NCI-H69 (cell line): Measurements from ENCODE around the gene RAB11B.
"Not testable (repeated sequence)": the region's sequence is repeated elsewhere in the genome, so short reads cannot be mapped to it uniquely, and the experiment has no call there.

Source experiments
- DNase-seq: peaks from one replicate; lab custom pipeline; 2025; lab: John Stamatoyannopoulos, UW

The RAB11B gene

GRCh38 chr19:8370176-8371010 is 19.8 kb upstream of the RAB11B start:
- no peak for DNase-seq

- DNase-seq, result no peak
Measured at GRCh38 chr19:8371011-8371804, 19.0 kb upstream of the RAB11B start.

DNA sequence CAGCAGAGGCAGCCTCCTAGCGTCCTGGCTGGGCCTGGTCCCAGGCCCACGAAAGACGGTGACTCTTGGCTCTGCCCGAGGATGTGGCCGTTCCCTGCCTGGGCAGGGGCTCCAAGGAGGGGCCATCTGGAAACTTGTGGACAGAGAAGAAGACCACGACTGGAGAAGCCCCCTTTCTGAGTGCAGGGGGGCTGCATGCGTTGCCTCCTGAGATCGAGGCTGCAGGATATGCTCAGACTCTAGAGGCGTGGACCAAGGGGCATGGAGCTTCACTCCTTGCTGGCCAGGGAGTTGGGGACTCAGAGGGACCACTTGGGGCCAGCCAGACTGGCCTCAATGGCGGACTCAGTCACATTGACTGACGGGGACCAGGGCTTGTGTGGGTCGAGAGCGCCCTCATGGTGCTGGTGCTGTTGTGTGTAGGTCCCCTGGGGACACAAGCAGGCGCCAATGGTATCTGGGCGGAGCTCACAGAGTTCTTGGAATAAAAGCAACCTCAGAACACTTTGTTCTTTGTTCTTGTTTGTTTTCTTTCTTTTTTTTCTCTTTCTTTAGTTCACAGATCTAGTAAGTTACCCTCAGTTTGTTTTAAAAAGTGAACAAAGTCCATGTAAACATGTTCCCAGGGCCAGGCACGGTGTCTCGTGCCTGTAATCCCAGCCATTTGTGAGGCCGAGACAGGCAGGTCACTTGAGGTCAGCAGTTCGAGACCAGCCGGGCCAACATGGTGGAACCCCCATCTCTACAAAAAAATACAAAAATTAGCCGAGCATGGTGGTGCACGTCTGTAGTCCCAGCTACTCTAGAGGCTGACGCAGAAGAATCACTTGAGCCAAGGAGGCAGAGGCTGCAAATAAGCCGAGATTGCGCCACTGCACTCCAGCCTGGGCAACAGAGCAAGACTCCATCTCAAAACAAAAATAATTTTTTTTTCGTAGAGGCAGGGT is 16.0 kb upstream of the RAB11B start:
- no peak for DNase-seq

GRCh38 chr19:8375766-8376165 is 14.4 kb upstream of the RAB11B start:
- DNase-seq, result not testable (repeated sequence)

- not testable (repeated sequence) for DNase-seq
Measured at GRCh38 chr19:8376373-8376974, 13.7 kb upstream of the RAB11B start.

GRCh38 chr19:8377598-8377997 is 12.6 kb upstream of the RAB11B start:
- DNase-seq, result no peak

GRCh38 chr19:8379156-8379891 is 10.8 kb upstream of the RAB11B start:
- DNase-seq, result not testable (repeated sequence)

- DNase-seq, result not testable (repeated sequence)
Measured at GRCh38 chr19:8384569-8384968, 5.6 kb upstream of the RAB11B start.

DNA sequence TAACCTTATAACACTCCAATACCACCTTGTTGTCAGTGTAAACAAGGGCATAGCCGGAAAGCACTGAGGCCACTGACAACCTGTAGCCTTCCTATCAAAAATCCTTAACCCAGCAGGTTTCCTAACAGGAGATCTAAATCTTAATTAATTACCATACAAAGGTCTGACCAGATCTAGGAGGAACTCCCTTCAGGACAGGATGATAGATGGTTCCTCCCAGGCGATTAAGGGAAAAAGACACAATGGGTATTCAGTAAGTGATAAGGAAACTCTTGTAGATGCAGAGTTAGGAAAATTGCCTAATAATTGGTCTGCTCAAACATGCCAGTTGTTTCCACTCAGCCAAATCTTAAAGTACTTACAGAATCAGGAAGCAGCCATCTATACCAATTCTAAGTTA is 5.1 kb upstream of the RAB11B start:
- not testable (repeated sequence) for DNase-seq

- DNase-seq, result not testable (repeated sequence)
Measured at GRCh38 chr19:8385566-8385965, 4.6 kb upstream of the RAB11B start.

GRCh38 chr19:8386419-8386818 is 3.7 kb upstream of the RAB11B start:
- not testable (repeated sequence) for DNase-seq

- DNase-seq, result no peak
Measured at GRCh38 chr19:8386990-8387389, 3.2 kb upstream of the RAB11B start.

GRCh38 chr19:8387688-8388611 is 2.2 kb upstream of the RAB11B start:
- peak; percentile 54 for DNase-seq

DNA sequence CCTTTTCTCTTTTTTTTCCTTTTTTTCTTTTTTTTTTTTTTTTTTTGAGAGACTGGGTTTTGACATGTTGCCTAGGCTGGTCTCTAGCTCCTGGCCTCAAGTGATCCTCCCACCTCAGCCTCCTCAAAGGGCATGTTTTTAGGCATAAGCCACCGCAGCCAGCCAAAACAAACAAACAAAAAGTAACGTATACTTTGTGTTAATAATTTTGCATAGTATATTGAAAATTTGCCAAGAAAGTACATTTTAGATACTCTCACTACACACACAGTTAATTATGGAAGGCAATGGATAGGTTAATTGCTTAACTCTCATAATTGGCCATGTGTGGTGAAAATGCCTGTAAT is 1.6 kb upstream of the RAB11B start:
- DNase-seq, result no peak

GRCh38 chr19:8390617-8390981 is 439 bp downstream of the RAB11B start:
- peak; percentile 94 for DNase-seq

DNA sequence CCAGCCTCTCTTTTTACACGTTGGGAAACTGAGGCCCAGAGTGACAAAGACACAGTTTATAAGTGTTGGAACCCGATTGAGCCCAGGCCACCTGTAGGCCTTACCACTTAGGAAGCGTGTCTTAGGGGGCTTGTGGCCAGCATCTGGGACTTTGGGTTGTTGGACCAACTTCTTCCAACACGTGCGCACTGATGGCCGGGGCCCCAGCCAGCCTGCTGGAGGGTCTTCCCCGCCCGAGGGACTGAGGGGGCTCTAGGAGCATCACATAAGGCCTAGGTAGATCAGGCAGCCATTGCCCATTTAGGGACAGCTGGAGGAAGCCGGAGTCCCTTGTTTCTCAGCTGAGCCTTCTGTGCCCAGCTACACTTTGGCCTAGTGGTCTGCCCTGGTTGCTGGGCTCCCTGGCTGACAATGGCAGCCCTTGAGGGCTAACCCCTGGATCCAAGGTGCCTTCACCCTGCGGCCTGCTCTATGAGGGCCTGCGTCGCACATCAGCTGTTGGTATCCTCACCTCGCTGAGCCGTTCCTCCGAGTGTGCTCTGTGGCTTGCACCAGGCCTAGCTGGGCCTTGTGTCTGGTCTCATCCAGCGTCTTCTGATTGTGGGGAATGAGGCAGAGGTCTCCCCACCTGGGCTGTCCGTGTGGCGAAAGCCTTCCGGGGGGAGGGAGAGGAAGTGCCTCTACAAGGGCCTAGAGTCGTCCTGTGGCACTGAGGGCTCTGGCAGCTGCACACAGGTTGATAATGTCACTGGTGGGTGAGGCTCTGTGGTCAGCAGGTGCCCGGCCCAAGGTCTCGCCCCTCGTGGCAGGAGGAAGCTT is 1.2 kb downstream of the RAB11B start:
- no peak for DNase-seq

GRCh38 chr19:8392017-8392591 is 1.9 kb downstream of the RAB11B start:
- DNase-seq, result no peak

DNA sequence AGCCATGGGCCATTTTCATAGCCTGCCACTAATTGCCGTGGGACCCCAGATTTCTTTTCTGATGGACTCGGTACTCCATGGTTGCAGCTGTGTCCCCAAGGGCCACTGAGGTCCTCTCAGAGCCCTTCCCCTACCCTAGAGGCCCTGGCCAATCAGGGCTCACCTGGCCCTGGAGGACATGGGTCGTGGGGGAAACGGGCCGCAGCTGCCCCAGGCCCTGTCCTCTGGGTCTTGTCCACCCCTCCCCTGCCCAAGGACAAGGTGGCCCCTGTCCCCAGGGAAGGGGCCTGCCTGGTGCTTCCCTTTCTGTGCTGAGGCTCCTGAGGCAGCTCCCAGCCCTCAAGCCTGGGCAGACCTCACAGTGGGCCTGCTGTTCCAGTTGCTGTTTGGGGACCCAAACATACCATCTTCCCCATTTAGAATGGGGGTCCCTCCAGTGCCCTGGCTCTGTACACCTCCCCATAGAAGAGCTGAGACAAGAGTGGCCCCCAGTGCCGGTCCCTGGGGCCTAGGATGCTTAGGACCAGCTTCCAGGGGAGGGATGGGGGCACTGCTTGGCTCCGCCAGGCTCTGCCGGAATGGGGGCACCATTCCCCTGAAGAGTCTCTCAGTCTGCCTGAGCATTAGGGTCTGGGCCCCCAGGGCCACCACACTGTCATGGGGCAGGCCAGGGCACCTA is 3.2 kb downstream of the RAB11B start:
- DNase-seq, result no peak
